Stimulated activated CD8-positive, alpha-beta memory T cell treated with anti-CD3 and anti-CD28 coated beads, Interleukin-4, amount 100 ng/mL, for 4 hours (primary cell): Measurements from ENCODE around the gene NKX3-2.

Source experiments
- DNase-seq, 2 donors: peaks; one replicate each; pipeline ENCODE4 v3.0.0-alpha.2; 2020; ENCODE audit warnings: low read depth in 2 of 2, low spot score in 1 of 2

Gene NKX3-2

GRCh38 chr4:13531625-13531998, 12.7 kb downstream of the NKX3-2 start:
- no peak for DNase-seq

DNA sequence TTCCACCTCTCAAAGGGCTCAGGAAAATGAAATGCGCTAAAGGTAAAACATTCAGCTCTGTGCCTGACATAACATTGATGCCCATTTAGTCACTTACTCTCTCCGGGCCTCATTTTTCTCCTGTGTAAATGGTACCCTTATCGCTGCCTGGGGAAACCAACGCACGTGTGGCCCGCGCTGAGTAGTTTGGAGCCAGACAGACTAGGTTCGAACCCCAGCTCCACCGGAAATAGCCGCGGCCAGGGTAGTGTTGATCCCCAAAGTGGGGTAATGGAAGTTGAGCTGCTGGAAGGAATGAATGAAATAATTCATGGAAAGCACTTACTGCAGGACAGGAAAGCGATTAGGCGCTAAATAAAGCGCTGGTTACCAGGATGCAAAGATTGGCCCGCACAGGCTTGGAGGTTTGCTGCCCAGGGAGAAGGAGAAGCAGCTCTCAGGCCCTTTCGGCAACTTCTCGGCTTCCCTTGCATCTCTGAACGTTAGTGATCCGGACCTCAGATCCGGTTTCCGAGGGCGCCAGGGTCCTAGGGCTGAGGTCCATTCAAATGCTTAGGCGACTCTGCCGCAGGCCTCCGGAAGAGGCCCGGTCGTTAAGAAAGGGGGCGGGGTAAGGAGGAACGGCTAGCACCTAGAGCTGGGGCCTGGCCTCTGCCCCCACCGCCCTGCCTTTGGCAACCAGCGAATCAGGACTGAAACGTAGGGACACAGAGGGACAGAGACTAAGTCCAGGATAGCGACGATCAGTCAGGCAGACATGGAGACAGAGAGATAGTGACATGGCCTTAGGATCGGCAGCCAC, 13.3 kb downstream of the NKX3-2 start:
- DNase-seq = no peak

DNA sequence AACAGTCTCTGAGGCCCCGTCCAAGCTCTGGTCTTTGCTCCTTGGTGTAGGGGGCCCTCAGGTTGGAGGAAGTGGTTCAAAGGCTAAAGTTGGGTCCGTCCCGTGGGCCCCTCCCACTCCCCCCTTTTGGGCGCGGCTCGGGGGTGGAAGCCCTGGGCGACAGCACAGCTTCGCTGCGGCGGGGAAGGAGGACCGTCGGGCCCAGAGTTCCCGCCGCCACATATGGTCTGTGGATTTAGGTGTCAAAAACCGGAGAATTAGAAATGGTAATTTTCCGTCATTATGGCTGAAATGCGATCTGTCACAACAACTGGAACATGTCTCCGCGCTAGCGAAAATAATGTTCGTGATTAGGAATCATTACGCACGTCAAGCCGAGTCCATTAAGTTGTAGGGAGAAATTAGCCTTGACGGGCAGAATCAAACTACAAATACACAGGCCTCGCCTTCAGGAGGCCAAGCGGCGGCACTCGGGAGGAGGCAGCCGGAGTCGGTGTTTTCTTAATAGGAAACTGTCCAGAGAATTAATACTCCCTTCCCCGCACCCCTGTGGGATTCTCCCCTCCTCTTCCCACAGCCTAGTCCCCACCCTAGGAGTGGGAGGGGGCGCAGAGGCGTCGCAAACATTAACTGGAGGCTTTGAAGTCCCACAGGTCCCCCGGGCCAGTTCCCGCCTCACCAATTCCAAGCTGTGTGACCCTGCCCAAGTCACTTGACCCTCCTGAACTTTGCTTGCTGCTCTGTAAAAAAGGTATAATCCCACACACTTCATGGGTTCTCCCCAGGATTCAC, 15.0 kb downstream of the NKX3-2 start:
- no peak for DNase-seq

DNA sequence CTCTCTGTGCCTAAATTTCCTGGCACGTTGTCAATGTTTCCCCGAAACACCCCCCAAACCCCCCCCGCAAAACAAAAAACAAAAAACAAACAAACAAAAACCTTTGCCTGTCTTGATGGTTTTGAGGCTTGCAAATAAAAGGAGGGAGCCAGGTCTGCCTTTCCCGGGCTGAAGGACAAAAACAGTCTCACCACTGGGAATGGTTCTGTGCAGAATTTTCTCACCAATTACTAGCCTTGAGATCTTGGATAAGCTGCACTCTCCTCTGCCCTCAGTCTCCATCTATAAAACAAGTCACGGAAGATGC, 15.5 kb downstream of the NKX3-2 start:
- DNase-seq = no peak

- no peak for DNase-seq
These were observed 16.1 kb downstream of the NKX3-2 start for GRCh38 chr4:13527981-13528820.

GRCh38 chr4:13527192-13527980, 16.9 kb downstream of the NKX3-2 start:
- DNase-seq = no peak

DNA sequence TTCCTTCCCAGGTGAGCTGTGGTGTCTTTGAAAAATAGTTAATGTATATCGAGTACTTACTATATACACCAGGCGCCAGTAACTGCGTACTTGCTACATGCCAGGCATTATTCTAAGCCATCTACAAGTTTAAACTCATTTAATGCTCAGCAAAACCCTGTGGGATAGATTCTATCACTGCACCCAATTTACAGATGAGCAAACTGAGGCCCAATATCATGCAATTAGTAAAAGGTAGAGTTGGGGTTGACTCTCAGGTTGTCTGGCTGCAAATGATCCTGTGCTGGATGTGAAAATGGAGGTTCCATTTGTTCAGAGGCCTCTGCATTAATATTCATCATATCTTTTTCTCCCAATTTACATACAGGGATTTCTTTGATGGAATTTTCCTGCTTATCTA, 17.6 kb downstream of the NKX3-2 start:
- no peak for DNase-seq

GRCh38 chr4:13525606-13526281, 18.6 kb downstream of the NKX3-2 start:
- no peak for DNase-seq

DNA sequence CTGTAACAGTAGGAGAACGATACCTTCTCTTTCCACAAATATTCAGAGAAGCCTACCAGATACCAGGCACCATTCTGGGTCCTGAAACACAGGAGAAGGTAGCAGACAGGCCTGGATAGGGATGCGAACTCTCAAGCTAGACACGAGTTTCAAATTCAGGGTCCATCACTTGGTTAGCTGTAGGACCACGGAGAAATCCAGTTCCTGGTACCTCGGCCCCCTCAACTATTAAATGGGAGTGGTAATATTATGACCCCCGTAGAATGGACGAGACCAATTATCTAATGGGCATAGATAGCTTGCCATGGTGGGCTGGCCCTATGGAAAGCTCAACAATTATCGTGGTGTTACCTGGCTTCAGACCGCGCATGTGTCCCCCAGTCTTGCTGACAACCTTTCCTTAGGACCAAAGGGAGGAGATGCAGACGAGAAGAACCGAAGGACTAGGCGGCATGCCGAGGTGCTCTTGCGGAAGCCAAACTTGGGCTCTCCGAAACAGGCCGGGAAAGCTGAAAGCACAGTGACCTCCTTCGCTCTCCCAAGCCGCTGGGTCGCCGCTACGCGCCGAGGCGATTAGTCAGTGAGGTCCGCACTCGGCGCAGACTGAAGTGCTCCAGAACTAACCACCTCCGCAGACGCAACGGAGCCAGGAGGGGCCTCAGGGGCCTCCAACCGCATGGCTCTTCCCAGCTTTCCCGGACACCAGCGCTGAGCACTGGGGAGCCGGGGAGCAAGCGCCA, 19.6 kb downstream of the NKX3-2 start:
- no peak for DNase-seq

GRCh38 chr4:13523591-13524503, 20.5 kb downstream of the NKX3-2 start:
- no peak for DNase-seq

DNA sequence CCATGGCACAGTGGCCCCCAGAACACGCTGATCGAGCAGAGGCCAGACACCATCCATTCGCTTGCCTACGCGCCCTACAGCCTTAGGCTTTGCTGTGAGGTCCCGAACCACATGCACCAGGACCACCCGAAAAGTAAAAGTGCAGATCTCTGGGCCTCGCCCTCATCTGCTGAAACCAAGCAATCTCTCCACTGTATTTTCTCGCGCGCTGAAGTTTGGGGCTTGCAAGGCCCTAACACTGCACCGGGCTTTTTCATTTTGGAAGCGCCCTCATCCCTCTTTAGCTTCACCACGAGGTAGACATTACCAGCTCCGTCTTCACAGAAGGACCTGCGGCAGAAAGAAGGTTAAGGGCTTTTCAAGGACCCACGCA, 21.2 kb downstream of the NKX3-2 start:
- DNase-seq = no peak

GRCh38 chr4:13522282-13523104, 21.8 kb downstream of the NKX3-2 start:
- no peak for DNase-seq

- DNase-seq = no peak
These were observed 23.3 kb downstream of the NKX3-2 start for GRCh38 chr4:13521047-13521446.

GRCh38 chr4:13516315-13516860, 27.9 kb downstream of the NKX3-2 start:
- DNase-seq = no peak

DNA sequence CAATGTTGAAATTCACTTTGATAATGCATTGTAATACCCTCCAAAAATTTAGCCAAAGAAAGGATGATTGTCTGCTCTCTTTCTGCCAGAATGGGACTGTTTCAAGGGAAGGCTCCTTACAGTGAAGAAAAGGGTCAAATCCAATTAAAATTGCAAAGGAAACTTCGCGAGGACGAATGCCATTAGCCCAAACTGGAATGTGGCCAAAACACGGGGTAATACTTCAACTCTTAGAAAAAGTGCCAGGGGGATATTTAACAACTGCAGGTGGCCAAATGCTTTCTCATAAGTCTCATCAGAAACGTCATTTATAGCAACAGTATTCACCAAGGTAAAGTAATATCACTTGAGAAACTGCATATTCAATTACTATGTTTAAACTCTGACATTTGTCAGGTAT, 29.0 kb downstream of the NKX3-2 start:
- no peak for DNase-seq

- DNase-seq = no peak
These were observed 29.6 kb downstream of the NKX3-2 start for GRCh38 chr4:13514722-13515121.

DNA sequence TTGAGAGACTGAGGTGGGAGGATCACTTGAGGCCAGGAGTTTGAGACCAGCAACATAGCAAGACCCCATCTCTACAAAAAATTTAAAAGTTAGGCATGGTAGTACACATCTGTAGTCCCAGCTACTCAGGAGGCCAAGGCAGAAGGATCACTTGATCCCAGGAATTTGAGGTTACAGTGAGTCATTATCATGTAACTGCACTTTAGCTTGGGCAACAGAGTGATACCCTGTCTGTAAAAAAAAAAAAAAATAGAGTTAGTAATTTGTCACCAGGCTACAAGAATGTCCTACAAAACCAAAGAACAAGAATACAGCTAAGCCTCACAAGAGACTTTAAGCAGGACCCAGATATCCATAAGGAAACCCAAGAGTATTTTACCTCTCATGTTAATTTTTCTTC, 33.2 kb downstream of the NKX3-2 start:
- DNase-seq = no peak

DNA sequence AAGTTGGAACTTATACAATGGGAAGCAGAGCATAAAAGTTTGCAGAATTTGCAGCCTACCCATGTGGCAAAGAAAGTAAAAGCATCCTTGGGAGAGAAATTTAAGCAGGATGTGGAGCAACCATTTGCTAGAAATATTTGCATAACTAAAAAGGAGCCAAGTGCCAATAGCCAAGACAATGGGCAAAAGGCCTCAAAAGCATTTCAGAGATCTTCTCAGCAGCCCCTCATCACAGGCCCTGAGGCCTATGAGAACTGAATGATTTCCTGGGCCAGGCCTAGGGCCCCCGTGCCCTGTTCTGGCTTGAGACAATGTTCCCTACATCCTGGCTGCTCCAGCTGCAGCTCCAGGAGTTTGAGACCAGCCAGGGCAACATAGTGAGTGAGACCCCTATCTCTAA, 34.9 kb downstream of the NKX3-2 start:
- DNase-seq = no peak
